Urinary bladder (tissue), 4 donors: Measurements from ENCODE around the gene ZNF283. TPM values are rescaled to one million over a fixed set of nuclear protein-coding genes. Genes with fewer than 3 reads are reported as not detected.
"Not testable (repeated sequence)": the region's sequence is repeated elsewhere in the genome, so short reads cannot be mapped to it uniquely, and the experiment has no call there.

ENCODE experiments used
- DNase-seq: peaks from one replicate; pipeline ENCODE4 v3.0.0-alpha.2; 2015; ENCODE audit errors: extremely low spot score
- H3K27ac ChIP-seq: one replicate; pipeline ENCODE4 v1.5.1; 2013; ENCODE audit warnings: low read depth, mild to moderate bottlenecking, moderate library complexity
- H3K36me3 ChIP-seq: one replicate; pipeline ENCODE4 v1.6.1; 2013; ENCODE audit warnings: mild to moderate bottlenecking, moderate library complexity; ENCODE audit not compliant: insufficient read depth
- H3K4me1 ChIP-seq: one replicate; pipeline ENCODE4 v1.6.1; 2013; ENCODE audit warnings: mild to moderate bottlenecking, moderate library complexity; ENCODE audit not compliant: insufficient read depth
- H3K4me3 ChIP-seq: one replicate; pipeline ENCODE4 v1.5.1; 2013; ENCODE audit warnings: low read depth, low read length
- WGBS: extraction: QIAGEN DNeasy Blood & Tissue Kit; methylation state at CpG from one replicate; pipeline ENCODE4 v1.1.7; 2013; 5-methylcytosine and 5-hydroxymethylcytosine counted together
- polyA plus RNA-seq: library from polyadenylated mRNA; stranded (reverse); fragments of 200-250 nt; gene quantifications from one replicate; pipeline ENCODE4 v1.2.3, GENCODE V29; 2013
- total RNA-seq: library from RNA; depleted of rRNA; stranded (reverse); fragments of >200 nt; gene quantifications from one replicate; pipeline ENCODE4 v1.2.3, GENCODE V29; 2014
- donor health status: healthy with polysubstance abuse.
- donor health status: healthy.

ZNF283 gene
- total and polyA plus RNA-seq, 2 donors: 3.1 to 54.0 TPM

- WGBS: 92% methylated on average over 4 of the region's 4 CpGs
- Histone ChIP-seq H3K27ac (no peak overlapping the region), H3K4me1 (no peaks in the 10 kb centered on the region), H3K4me3 (no peak overlapping the region), H3K36me3 (peaks cover 16% of the 10 kb centered on the region)
- no peak for DNase-seq
These were observed 20.8 kb downstream of the ZNF283 start for GRCh38 chr19:43847884-43848283.

GRCh38 chr19:43848821-43849220, 21.7 kb downstream of the ZNF283 start:
- Histone ChIP-seq H3K4me3 (no peak overlapping the region), H3K27ac (no peak overlapping the region), H3K36me3 (peaks cover 14% of the 10 kb centered on the region), H3K4me1 (no peaks in the 10 kb centered on the region)
- DNase-seq: no peak

- no peaks in the 10 kb centered on the region for H3K4me1 ChIP-seq
- H3K27ac ChIP-seq: no peak overlapping the region
- no peak for DNase-seq
- H3K4me3 ChIP-seq: no peak overlapping the region
- H3K36me3 ChIP-seq: no peaks in the 10 kb centered on the region
- WGBS: 96% methylated on average over 2 of the region's 2 CpGs
These were observed 31.1 kb downstream of the ZNF283 start for GRCh38 chr19:43858174-43858573.

GRCh38 chr19:43866923-43867322, 39.8 kb downstream of the ZNF283 start:
- H3K27ac ChIP-seq, H3K4me1 ChIP-seq, DNase-seq, H3K36me3 ChIP-seq, H3K4me3 ChIP-seq: not testable (repeated sequence)
- 94% methylated on average over 26 of the region's 28 CpGs for WGBS

DNA sequence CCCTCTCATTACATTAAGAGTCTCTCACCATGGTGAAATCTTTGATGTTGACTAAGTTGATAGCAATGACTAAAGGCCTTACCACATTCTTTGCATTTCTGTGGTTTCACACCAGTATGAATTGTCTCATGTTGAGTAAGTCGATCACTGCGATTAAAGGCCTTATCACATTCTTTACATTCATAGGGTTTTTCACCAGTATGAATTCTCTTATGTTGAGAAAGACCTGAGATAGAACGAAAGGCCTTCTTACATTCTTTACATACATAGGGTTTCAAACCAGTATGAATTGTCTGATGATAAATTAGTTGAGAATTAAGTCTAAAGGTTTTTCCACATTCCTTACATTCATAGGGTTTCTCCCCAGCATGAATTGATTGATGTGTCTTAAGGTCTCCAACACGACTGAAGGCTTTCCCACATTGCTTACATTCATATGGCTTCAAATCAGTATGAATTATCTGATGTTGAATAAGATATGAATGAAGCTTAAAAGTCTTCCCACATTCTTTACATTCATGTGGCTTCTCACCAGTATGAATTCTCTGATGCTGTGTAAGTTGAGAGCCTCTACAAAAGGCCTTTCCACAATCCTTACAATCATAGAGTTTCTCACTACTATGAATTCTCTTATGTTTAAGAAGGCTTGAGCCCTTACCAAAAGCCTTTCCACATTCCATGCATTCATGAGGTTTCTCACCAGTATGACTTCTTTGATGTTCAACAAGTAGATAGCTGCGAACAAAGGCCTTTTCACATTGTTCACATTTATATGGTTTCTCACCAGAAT, 45.6 kb downstream of the ZNF283 start:
- Histone ChIP-seq H3K27ac (no peak overlapping the region), H3K4me1 (no peaks in the 10 kb centered on the region), H3K4me3 (no peak overlapping the region), H3K36me3 (peaks cover 3% of the 10 kb centered on the region)
- 84% methylated on average over 5 of the region's 5 CpGs for WGBS
- no peak for DNase-seq

DNA sequence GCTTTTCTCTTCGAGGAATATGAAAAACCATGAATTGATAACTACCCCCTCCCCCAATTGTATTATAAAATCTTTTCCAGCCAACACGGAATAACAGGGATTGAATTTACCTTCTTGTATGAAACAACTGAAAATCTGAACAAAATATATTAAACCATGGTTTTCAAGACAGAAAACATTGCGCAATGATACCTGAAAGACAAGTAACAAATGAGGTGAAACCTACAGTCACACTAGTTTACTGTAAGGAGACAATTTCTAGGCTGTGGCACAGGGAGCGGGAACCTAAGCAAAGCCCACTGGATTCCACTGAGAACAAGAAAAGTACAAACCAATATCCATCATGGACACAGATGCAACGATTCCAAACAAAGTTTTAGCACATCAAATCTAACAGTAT, 53.4 kb downstream of the ZNF283 start:
- H3K27ac ChIP-seq: no peak overlapping the region
- no peaks in the 10 kb centered on the region for H3K4me1 ChIP-seq
- no peak overlapping the region for H3K4me3 ChIP-seq
- no peak for DNase-seq
- peaks cover 5% of the 10 kb centered on the region for H3K36me3 ChIP-seq
- WGBS: 89% methylated on average over 5 of the region's 5 CpGs

DNA sequence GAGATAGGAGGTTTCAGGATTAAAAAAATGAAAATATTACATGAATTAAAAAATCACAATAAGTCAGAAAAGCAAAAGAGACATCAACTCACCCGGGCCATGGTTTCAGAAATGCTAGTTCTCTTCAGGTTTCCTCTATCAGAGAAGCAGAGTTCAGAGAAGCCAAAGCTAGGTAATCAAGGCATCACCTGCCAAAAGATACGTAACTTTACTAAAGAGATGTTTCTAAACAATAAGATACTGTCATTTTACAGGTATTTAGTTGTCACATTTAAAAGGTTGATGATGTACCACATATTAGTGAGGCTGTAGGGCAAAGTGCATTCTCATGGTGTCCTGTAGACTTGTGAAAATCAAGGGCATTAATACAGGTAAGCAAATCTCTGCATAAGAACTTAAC, 56.7 kb downstream of the ZNF283 start, which contains the start of gene ZNF404:
Gene ZNF404, minus strand, starts transcription at position 101 of the 400 bp plus-strand sequence.
- H3K36me3 ChIP-seq: peaks cover 4% of the 10 kb centered on the region
- no peak within 1 kb of the TSS for H3K4me3 ChIP-seq
- H3K27ac ChIP-seq: no peak within 1 kb of the TSS
- H3K4me1 ChIP-seq: no peaks in the 10 kb centered on the region
- DNase-seq: no peak
- WGBS: 89% methylated on average over 2 of the region's 2 CpGs

- 94% methylated on average over 2 of the region's 2 CpGs for WGBS
- Histone ChIP-seq H3K27ac (no peak overlapping the region), H3K4me3 (no peak overlapping the region)
These were observed 68.7 kb downstream of the ZNF283 start for GRCh38 chr19:43895727-43896308.

More at GRCh38 chr19:43895727-43896308, 68.7 kb downstream of the ZNF283 start:
- no peaks in the 10 kb centered on the region for H3K4me1 ChIP-seq
- DNase-seq: no peak
- H3K36me3 ChIP-seq: no peaks in the 10 kb centered on the region

Other genes with a start within 250 kb of the ZNF283 start
- 26.2 TPM for gene IRGQ, start 231.2 kb upstream of the ZNF283 start, total RNA-seq
- gene IRGQ, start 231.2 kb upstream of the ZNF283 start, polyA plus RNA-seq: 5.9 TPM
- 5.1 TPM for gene ZNF576, start 230.7 kb upstream of the ZNF283 start, total RNA-seq
- 19.2 TPM for gene ZNF576, start 230.7 kb upstream of the ZNF283 start, polyA plus RNA-seq
- not detected for gene SRRM5, start 215.2 kb upstream of the ZNF283 start, total RNA-seq
- 0.23 TPM for gene SRRM5, start 215.2 kb upstream of the ZNF283 start, polyA plus RNA-seq
- gene ZNF428, start 207.7 kb upstream of the ZNF283 start, total RNA-seq: 27.4 TPM
- gene ZNF428, start 207.7 kb upstream of the ZNF283 start, polyA plus RNA-seq: 51.5 TPM
- gene CADM4, start 187.5 kb upstream of the ZNF283 start, total RNA-seq: 8.7 TPM
- 13.3 TPM for gene CADM4, start 187.5 kb upstream of the ZNF283 start, polyA plus RNA-seq
- gene PLAUR, start 157.2 kb upstream of the ZNF283 start, total RNA-seq: 10.6 TPM
- 24.9 TPM for gene PLAUR, start 157.2 kb upstream of the ZNF283 start, polyA plus RNA-seq
- not detected for gene IRGC, start 111.2 kb upstream of the ZNF283 start, total RNA-seq
- gene IRGC, start 111.2 kb upstream of the ZNF283 start, polyA plus RNA-seq: not detected
- 12.5 TPM for gene SMG9, start 72.4 kb upstream of the ZNF283 start, total RNA-seq
- 29.6 TPM for gene SMG9, start 72.4 kb upstream of the ZNF283 start, polyA plus RNA-seq
- 4.3 TPM for gene KCNN4, start 46.3 kb upstream of the ZNF283 start, total RNA-seq
- gene KCNN4, start 46.3 kb upstream of the ZNF283 start, polyA plus RNA-seq: 14.3 TPM
- gene LYPD5, start 24.9 kb upstream of the ZNF283 start, total RNA-seq: 0.58 TPM
- gene LYPD5, start 24.9 kb upstream of the ZNF283 start, polyA plus RNA-seq: 1.3 TPM
- 4.8 TPM for gene ZNF404, start 56.6 kb downstream of the ZNF283 start, total RNA-seq
- 7.1 TPM for gene ZNF404, start 56.6 kb downstream of the ZNF283 start, polyA plus RNA-seq
- 33.1 TPM for gene ZNF45, start 108.0 kb downstream of the ZNF283 start, total RNA-seq
- gene ZNF45, start 108.0 kb downstream of the ZNF283 start, polyA plus RNA-seq: 7.3 TPM
- gene ZNF221, start 123.9 kb downstream of the ZNF283 start, total RNA-seq: 14.6 TPM
- 2.0 TPM for gene ZNF221, start 123.9 kb downstream of the ZNF283 start, polyA plus RNA-seq
- gene ZNF155, start 156.9 kb downstream of the ZNF283 start, total RNA-seq: 14.1 TPM
- gene ZNF155, start 156.9 kb downstream of the ZNF283 start, polyA plus RNA-seq: 5.6 TPM
- 9.9 TPM for gene ZNF230, start 175.6 kb downstream of the ZNF283 start, total RNA-seq
- 4.0 TPM for gene ZNF230, start 175.6 kb downstream of the ZNF283 start, polyA plus RNA-seq
- 9.2 TPM for gene ZNF222, start 198.1 kb downstream of the ZNF283 start, total RNA-seq
- gene ZNF222, start 198.1 kb downstream of the ZNF283 start, polyA plus RNA-seq: 5.3 TPM
- 11.7 TPM for gene ZNF223, start 224.7 kb downstream of the ZNF283 start, total RNA-seq
- gene ZNF223, start 224.7 kb downstream of the ZNF283 start, polyA plus RNA-seq: 3.6 TPM
- 5.7 TPM for gene ZNF284, start 244.8 kb downstream of the ZNF283 start, total RNA-seq
- 0.71 TPM for gene ZNF284, start 244.8 kb downstream of the ZNF283 start, polyA plus RNA-seq